ENCODE measurements around the gene THRAP3. TPM values are rescaled to one million over a fixed set of nuclear protein-coding genes. Genes with fewer than 3 reads are reported as not detected.

THRAP3 gene
- total and polyA plus RNA-seq, 9 of the 15 experiments (the other 6 are each of a cell fraction or from before 2014, with no cell fraction given): 66.2 to 135 (median 113) TPM

DNA sequence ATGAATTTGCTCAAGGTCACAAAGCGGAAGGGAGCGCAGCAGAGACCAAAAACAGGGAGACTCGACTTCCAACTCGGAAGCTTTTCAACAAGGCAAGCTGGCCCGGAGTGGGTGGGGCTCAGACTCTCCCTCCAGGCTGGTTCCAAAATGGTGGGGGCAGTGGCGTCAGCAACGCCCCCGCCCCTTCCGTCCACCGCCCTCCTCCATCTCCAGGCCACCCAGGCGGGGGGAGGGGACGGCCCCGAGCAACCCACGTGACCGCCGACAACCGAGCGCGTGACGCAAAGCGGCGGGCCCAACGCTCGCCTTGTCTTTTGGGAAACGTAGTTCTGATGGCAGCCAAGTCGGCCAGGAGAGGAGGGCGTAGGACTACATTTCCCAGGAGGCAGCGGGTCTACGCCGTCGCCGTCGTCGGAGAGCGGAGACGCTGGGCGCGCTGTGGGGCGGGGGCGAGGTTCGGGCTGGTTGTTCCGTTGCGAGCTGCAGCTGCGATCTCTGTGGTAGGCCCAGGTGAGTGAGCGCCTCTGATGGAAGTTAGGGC lies at the start of gene THRAP3 (continued):
- TF ChIP-seq ZNF407 (IDR thresholded peaks at IDR 0.05; ENCODE audit: low read depth) (0 out of 2 replicates have a peak, but pooled peaks have one; percentile 4), PHB (CRISPR knock-in tag; IDR thresholded peaks at IDR 0.05) (no peak), ATF7 (IDR thresholded peaks at IDR 0.05) (peak; percentile 95), FOXM1 (IDR thresholded peaks at IDR 0.05; ENCODE audit: low read depth) (no peak), FOXM1 (CRISPR knock-in tag; IDR thresholded peaks at IDR 0.05; ENCODE audit: low read depth) (0 out of 2 replicates have a peak, but pooled peaks have one; percentile 45), FOXP1 (CRISPR knock-in tag; IDR thresholded peaks at IDR 0.05) (no peak), C11orf30 (IDR thresholded peaks at IDR 0.05; ENCODE audit: low read depth) (peak; percentile 85), ZNF408 (CRISPR knock-in tag; IDR thresholded peaks at IDR 0.05; ENCODE audit: low read depth) (no peak), HDAC3 (IDR thresholded peaks at IDR 0.05; ENCODE audit: borderline replicate concordance, partially characterized antibody) (no peak), ZNF134 (CRISPR knock-in tag; conservative IDR thresholded peaks at IDR 0.05) (no peak; the same call in 1 of the 2 replicates), ZBTB7A (IDR thresholded peaks at IDR 0.05; ENCODE audit: borderline replicate concordance, control insufficient read depth, low read depth, low read length) (0 out of 2 replicates have a peak, but pooled peaks have one; percentile 12), SIRT6 (IDR thresholded peaks at IDR 0.05; ENCODE audit: low read depth, low read length) (no peak), ZNF436 (CRISPR knock-in tag; IDR thresholded peaks at IDR 0.05) (no peak), ZNF785 (CRISPR knock-in tag; IDR thresholded peaks at IDR 0.05) (no peak), MED1 (CRISPR knock-in tag; IDR thresholded peaks at IDR 0.05; ENCODE audit: borderline replicate concordance) (no peak), BCOR (IDR thresholded peaks at IDR 0.05) (no peak), XRCC5 (IDR thresholded peaks at IDR 0.05; ENCODE audit: low read depth, low read length) (no peak; the same call in 1 of the 2 replicates)
- TF ChIP-seq, protein P1, sequence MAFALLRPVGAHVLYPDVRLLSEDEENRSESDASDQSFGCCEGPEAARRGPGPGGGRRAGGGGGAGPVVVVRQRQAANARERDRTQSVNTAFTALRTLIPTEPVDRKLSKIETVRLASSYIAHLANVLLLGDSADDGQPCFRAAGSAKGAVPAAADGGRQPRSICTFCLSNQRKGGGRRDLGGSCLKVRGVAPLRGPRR (CRISPR knock-in tag; IDR thresholded peaks at IDR 0.05): no peak
- TF ChIP-seq, protein P2, sequence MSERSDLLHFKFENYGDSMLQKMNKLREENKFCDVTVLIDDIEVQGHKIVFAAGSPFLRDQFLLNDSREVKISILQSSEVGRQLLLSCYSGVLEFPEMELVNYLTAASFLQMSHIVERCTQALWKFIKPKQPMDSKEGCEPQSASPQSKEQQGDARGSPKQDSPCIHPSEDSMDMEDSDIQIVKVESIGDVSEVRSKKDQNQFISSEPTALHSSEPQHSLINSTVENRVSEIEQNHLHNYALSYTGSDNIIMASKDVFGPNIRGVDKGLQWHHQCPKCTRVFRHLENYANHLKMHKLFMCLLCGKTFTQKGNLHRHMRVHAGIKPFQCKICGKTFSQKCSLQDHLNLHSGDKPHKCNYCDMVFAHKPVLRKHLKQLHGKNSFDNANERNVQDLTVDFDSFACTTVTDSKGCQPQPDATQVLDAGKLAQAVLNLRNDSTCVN (CRISPR knock-in tag; IDR thresholded peaks at IDR 0.05): no peak
- TF ChIP-seq, protein P3, sequence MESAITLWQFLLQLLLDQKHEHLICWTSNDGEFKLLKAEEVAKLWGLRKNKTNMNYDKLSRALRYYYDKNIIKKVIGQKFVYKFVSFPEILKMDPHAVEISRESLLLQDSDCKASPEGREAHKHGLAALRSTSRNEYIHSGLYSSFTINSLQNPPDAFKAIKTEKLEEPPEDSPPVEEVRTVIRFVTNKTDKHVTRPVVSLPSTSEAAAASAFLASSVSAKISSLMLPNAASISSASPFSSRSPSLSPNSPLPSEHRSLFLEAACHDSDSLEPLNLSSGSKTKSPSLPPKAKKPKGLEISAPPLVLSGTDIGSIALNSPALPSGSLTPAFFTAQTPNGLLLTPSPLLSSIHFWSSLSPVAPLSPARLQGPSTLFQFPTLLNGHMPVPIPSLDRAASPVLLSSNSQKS (CRISPR knock-in tag; IDR thresholded peaks at IDR 0.05): no peak

Data from K562 (cell line).